Keratinocyte (primary cell): Measurements from ENCODE around the gene PVRIG. TPM values are rescaled to one million over a fixed set of nuclear protein-coding genes. Genes with fewer than 3 reads are reported as not detected.
"Not testable (repeated sequence)": the region's sequence is repeated elsewhere in the genome, so short reads cannot be mapped to it uniquely, and the experiment has no call there.

ENCODE experiments used
- DNase-seq: peaks from one replicate; pipeline ENCODE4 v3.0.0-alpha.2; 2011; ENCODE audit warnings: low read depth, missing footprints, low spot score
- FAIRE-seq: peaks from 2 replicates; lab custom pipeline; 2011; peaks lifted over from hg19 to GRCh38; lab: Jason Lieb, UNC
- H2AFZ ChIP-seq: 2 replicates; pipeline ENCODE4 v1.6.0; 2012; ENCODE audit warnings: low read length, control low read depth, inconsistent platforms; ENCODE audit not compliant: control insufficient read depth
- H3K27ac ChIP-seq: 2 replicates; pipeline ENCODE4 v1.5.1; 2011; ENCODE audit warnings: low read length; ENCODE audit not compliant: control insufficient read depth, insufficient read depth
- H3K27me3 ChIP-seq: 3 replicates; pipeline ENCODE4 v1.6.0; 2011; ENCODE audit warnings: low read length; ENCODE audit not compliant: control insufficient read depth, insufficient read depth; ENCODE audit errors: extremely low read depth
- H3K36me3 ChIP-seq, 2 experiments: 2 replicates in 1 of 2; 3 replicates in 1 of 2; pipeline ENCODE4 v1.5.1; 2011; ENCODE audit warnings: low read length in 2 of 2, mild to moderate bottlenecking in 1 of 2; ENCODE audit not compliant: control insufficient read depth in 2 of 2, insufficient read depth in 2 of 2; ENCODE audit errors: extremely low read depth in 1 of 2
- H3K4me1 ChIP-seq: 3 replicates; pipeline ENCODE4 v1.5.1; 2011; ENCODE audit warnings: low read length; ENCODE audit not compliant: control insufficient read depth, insufficient read depth; ENCODE audit errors: extremely low read depth
- H3K4me2 ChIP-seq: 3 replicates; pipeline ENCODE4 v1.6.0; 2011; ENCODE audit warnings: low read depth, low read length; ENCODE audit not compliant: control insufficient read depth, insufficient read depth; ENCODE audit errors: extremely low read depth
- H3K4me3 ChIP-seq, 3 experiments: fragments of 200-600 bp in 1 of 3; sonication (generic) in 1 of 3; 2 replicates in 2 of 3; 3 replicates in 1 of 3; pipeline ENCODE4 v1.5.1; 2011 to 2016; ENCODE audit warnings: low read length in 3 of 3, mild to moderate bottlenecking in 3 of 3, control low read depth in 2 of 3, inconsistent platforms in 1 of 3, low read depth in 1 of 3, mixed read lengths in 1 of 3, mixed run types in 1 of 3, moderate library complexity in 1 of 3; ENCODE audit not compliant: control insufficient read depth in 2 of 3, insufficient read depth in 2 of 3; ENCODE audit errors: extremely low read depth in 1 of 3
- H3K79me2 ChIP-seq: 2 replicates; pipeline ENCODE4 v1.6.0; 2012; ENCODE audit warnings: low read length; ENCODE audit not compliant: control insufficient read depth, insufficient read depth
- H3K9ac ChIP-seq: 3 replicates; pipeline ENCODE4 v1.6.0; 2011; ENCODE audit warnings: low read length; ENCODE audit not compliant: control insufficient read depth, insufficient read depth; ENCODE audit errors: extremely low read depth
- H3K9me1 ChIP-seq: 3 replicates; pipeline ENCODE4 v1.6.0; 2011; ENCODE audit warnings: low read length; ENCODE audit not compliant: control insufficient read depth, insufficient read depth; ENCODE audit errors: extremely low read depth
- H3K9me3 ChIP-seq: 2 replicates; pipeline ENCODE4 v1.5.1; 2012; ENCODE audit warnings: low read depth, low read length; ENCODE audit not compliant: control insufficient read depth
- H4K20me1 ChIP-seq: 3 replicates; pipeline ENCODE4 v1.6.0; 2011; ENCODE audit warnings: low read length; ENCODE audit not compliant: control insufficient read depth, insufficient read depth; ENCODE audit errors: extremely low read depth
- CTCF ChIP-seq, 3 experiments: IDR thresholded peaks in 1 of 3; conservative IDR thresholded peaks in 1 of 3; optimal IDR thresholded peaks in 1 of 3; 2 replicates in 2 of 3; 3 replicates in 1 of 3; pipeline versions ENCODE3 to v1.5.1; 2011; ENCODE audit warnings: low read length in 3 of 3, mild to moderate bottlenecking in 3 of 3, moderate library complexity in 2 of 3, control low read depth in 1 of 3, inconsistent platforms in 1 of 3; ENCODE audit not compliant: insufficient read depth in 2 of 3; ENCODE audit errors: extremely low read depth in 1 of 3
- EZH2 ChIP-seq: IDR thresholded peaks from one replicate; pipeline ENCODE4 v1.6.1; 2012; ENCODE audit warnings: inconsistent platforms, mild to moderate bottlenecking, low read length, moderate library complexity
- dilution Hi-C: fragments of 300-500 bp; cut with MboI; formaldehyde crosslinking; loops from one replicate; pipeline ENCODE4 v1.7.0; 2020; ENCODE audit warnings: low sequenced_read_pairs; ENCODE audit not compliant: extremely low pct_ligation_motif_present
- polyA minus RNA-seq, 3 experiments: library from RNA; depleted of rRNA, polyadenylated mRNA; stranded (reverse); fragments of >200 nt; gene quantifications; 1 replicate in 1 of 3; 2 replicates in 1 of 3; 3 replicates in 1 of 3; pipeline ENCODE4 v1.2.3, GENCODE V29; 2011
- polyA plus RNA-seq, 5 experiments: library from polyadenylated mRNA; depleted of rRNA in 3 of 5; stranded (reverse) in 3 of 5; stranded (forward) in 1 of 5; unstranded in 1 of 5; fragments of >200 nt; gene quantifications; 1 replicate in 1 of 5; 2 replicates in 3 of 5; 3 replicates in 1 of 5; pipeline versions ENCODE4 v1.2.1 to v1.2.3, GENCODE V29; 2011 to 2012; ENCODE audit warnings: missing spikeins in 2 of 5, low read depth in 1 of 5, low replicate concordance in 1 of 5

PVRIG gene
- polyA plus RNA-seq: 0.31 to 0.41 TPM (median 0.36 TPM) in 3 replicates
- not detected for polyA plus RNA-seq (2011; ENCODE audit: low read depth)
- polyA plus RNA-seq (2011; cell fraction: cytosol; rRNA removed): not detected in 2 replicates
- polyA plus RNA-seq (2011; cell fraction: nucleus; rRNA removed): 1.2 and 2.8 TPM in 2 replicates
- 0.30 TPM in 1 of 2 replicates, not detected in the other for polyA plus RNA-seq (2012; ENCODE audit: low replicate concordance)
- 1.2 to 1.6 TPM in 2 of 3 replicates, not detected in the other for polyA minus RNA-seq
- not detected for polyA minus RNA-seq (2011; cell fraction: cytosol; rRNA and poly(A)+ RNA removed)
- polyA minus RNA-seq (2011; cell fraction: nucleus; rRNA and poly(A)+ RNA removed): 3.1 and 4.0 TPM in 2 replicates

- H2AFZ ChIP-seq, H3K79me2 ChIP-seq, H3K36me3 ChIP-seq, H3K9me1 ChIP-seq, H4K20me1 ChIP-seq, H3K27ac ChIP-seq, FAIRE-seq, H3K4me2 ChIP-seq, dilution Hi-C loops, DNase-seq, H3K9ac ChIP-seq, H3K9me3 ChIP-seq, H3K4me3 ChIP-seq, H3K27me3 ChIP-seq, H3K4me1 ChIP-seq: not testable (repeated sequence)
These were observed at the start of gene PVRIG for GRCh38 chr7:100219801-100220585. Gene PVRIG, plus strand, starts transcription at chr7:100219949. Its CDS starts 22 bp downstream, at chr7:100219971.

GRCh38 chr7:100170101-100170897 lies 49.5 kb upstream of the PVRIG start:
- DNase-seq (no peak), FAIRE-seq (no peak)
- Histone ChIP-seq H3K4me2 (no peak overlapping the region), H3K27me3 (peaks cover 14% of the 10 kb centered on the region), H3K79me2 (no peaks in the 10 kb centered on the region), H3K9ac (no peak overlapping the region), H3K27ac (no peak overlapping the region), H3K4me3 (peak overlapping the region in 1 of 3 experiments; percentile 39), H3K9me3 (no peaks in the 10 kb centered on the region), H2AFZ (no peak overlapping the region), H3K9me1 (no peaks in the 10 kb centered on the region), H3K36me3 (no peaks in the 10 kb centered on the region), H3K4me1 (peaks cover 15% of the 10 kb centered on the region), H4K20me1 (no peaks in the 10 kb centered on the region)
- dilution Hi-C loops: no loop called here
- TF ChIP-seq EZH2 (no peak), CTCF (optimal IDR thresholded peaks at IDR 0.05 in 1 of 3, IDR thresholded peaks at IDR 0.05 in 1 of 3, conservative IDR thresholded peaks at IDR 0.05 in 1 of 3; ENCODE audit: extremely low read depth in 1 of 3, insufficient read depth in 2 of 3, low read length in 3 of 3) (no peak)
